HG03521 (cell line): ENCODE measurements around the gene DEK.

Experiments
- ATAC-seq: cut with Tn5 transposase; IDR thresholded peaks from one replicate; pipeline ENCODE4 v1.9.1; 2021; ENCODE audit warnings: mild to moderate bottlenecking, moderate library complexity; ENCODE audit not compliant: unreplicated experiment

The DEK gene

GRCh38 chr6:18266523-18266912 is 2.2 kb upstream of the DEK start:
- ATAC-seq = no peak

DNA sequence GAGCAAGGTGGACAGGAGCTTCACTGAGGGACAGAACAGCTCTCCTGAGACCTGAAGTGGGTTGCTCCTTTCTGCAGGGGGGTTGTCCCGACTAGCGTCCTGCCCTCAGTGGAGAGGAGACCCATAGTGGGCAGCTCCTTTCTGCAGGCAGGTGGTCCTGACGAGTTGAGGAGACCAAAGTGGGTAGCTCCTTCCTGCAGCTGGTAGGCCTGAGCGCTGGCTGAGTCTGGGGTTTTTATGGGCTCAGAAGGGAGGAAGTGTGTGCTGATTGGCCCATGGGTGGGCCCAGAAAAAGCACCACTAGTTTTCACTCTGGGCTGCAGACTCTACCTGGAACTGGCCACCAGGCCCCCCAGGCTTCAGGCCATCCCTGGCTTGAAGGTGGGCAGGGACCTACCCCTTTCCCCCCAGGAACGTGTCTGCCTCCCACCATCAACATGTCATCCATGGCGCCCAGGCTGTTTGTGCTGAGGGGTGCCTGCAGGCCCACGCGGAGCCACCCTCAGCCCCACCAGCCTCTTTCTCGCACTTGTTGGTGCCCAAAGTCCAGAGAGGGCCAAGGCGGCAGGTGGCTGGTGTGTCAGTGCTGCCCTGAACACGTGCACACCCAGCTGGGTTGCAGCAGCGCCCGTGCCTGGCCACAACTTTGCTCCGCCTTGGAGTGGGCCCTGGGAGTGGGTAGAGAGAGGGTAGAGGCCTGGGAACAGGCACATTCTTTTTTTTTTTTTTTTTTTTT is 1.6 kb upstream of the DEK start:
- ATAC-seq = no peak

DNA sequence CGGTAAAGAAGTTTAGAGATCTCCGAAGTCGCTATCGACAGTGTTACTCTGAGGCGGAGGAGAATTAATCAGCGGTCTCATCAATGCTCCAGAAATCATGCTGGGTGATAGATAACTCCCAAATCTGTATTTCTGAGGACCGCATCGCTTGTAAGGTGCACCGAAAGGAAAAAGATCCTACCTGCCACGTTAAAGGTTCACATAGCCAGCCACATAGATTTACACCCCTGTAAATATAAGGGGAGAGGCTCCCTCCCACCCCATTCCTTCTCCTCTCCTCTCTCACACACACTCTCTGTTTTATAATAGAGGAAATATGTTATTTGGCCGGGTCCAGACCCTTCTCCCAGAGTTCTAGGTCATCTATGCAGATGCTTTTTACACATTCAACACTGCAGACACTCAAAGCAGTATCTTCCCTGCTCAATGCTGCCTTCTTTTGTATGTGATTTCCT is 620 bp upstream of the DEK start:
- no peak for ATAC-seq

DNA sequence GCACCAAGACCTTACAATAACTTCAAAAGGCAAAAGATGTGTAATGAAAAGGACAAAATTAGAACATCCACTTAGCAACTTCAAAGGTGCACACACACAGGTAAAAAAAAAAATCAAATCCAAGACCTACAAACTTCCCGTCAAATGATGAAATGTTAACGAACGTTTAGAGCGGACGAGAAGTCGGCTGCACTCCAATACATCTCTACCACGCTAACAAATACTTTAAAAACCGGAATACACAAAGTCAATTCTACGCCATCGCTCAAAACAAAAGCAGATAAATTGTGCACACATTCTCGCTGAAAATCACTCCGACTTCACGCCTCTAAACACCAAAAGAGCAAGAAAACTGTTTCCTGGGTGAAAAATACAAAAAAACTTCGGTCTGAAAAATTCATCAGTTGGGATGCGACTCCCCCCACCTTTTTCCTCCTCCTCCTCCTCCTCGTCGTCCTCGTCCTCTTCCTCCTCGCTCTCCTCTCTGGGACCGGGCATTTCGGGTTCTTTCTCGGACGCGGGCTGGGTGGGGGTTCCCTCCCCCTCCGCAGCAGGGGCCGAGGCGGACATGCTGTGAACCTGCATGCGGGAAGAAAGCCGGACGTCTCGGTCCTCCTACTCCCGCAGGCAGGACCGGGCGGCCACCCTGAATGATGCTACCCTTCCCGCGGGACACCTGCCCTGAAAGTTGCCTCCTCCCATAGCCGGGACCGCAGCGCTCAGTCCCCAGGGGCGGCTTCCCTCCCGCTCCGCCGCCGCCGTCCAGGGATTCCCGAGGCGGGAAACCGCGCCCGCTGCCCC is 712 bp downstream of the DEK start:
- peak; percentile 6 for ATAC-seq

GRCh38 chr6:18262702-18263417 is 1.5 kb downstream of the DEK start:
- peak; percentile 44 for ATAC-seq

- ATAC-seq = no peak
Measured at GRCh38 chr6:18261877-18262276, 2.5 kb downstream of the DEK start.

DNA sequence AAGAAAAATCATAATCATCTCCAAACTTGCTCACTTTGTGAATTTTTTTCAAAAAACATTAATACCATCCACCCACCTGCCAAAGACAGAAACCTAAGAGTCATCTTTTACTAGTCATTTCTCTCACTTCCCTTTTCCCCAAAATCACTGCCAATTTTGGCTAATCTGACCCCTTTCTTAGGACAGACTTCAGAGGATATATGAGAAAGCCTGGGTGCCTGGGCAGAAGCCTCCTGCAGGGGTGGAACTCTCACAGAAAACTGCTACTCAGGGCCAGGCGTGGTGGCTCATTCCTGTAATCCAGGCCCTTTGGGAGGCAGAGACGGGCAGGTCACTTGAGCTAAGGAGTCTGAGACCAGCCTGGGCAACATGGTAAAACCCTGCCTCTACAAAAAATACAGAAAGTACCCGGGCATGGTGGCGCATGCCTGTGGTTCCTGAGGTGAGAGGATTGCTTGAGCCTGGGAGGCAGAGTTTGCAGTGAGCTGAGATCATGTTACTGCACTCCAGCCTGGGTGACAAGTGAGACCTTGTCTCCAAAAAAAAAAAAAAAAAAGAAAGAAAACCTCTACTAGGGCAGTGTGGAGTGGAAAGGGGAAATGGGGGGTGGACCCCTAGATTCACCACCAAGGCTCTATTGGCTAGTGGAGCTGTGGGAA is 3.8 kb downstream of the DEK start:
- peak; percentile 19 for ATAC-seq

DNA sequence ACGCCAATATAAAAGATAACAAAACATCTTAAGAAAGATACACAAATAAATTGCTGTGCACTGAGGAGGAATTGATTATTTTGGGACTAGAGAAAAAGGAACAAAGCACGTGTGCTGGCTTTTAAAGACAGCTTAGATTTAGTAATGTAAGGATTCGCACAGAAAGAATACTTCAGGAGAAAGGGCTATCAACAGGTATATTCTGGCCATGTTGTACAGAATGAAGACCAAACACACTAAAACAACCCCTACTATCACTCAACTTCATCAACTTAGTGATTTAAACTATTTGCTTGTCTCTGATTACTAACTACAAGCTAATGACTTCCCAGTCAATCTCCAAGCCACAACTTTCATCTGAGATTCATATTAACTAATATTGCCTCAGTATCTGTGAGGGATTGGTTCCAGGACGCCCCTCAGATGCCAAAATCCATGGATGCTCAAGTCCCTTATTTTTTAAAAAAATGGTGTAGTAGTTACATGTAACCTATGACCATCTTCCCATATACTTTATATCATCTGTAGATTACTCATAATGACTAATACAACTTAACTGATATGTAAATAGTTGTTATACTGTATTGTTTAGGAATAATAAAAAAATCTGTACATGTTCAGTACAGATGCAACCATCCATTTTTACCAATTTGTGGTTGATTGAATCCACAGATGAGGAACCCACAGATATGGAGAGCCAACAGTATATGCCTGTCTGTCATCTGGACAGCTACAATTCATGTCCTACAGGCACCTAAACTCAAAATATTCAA is 4.5 kb downstream of the DEK start:
- ATAC-seq = no peak

DNA sequence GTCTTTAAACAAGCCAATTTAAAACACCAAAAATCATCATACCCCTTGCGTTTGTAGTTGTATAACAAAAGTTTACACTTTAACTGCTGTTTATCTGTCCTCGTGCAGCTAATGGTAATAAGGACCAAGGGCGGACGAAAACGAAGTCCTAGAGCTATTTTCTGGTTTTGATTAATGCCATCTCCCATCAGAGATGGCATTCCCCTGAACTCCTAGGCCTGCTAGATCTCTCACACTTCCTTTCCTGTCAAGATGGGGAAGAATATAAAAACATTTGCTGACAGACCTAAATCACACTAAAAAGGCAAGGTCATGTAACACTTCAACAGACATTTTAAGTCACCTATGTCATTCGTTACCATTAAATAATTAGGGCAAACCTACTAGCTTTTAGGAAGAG is 9.5 kb downstream of the DEK start:
- no peak for ATAC-seq

- no peak for ATAC-seq
Measured at GRCh38 chr6:18253635-18254034, 10.7 kb downstream of the DEK start.

DNA sequence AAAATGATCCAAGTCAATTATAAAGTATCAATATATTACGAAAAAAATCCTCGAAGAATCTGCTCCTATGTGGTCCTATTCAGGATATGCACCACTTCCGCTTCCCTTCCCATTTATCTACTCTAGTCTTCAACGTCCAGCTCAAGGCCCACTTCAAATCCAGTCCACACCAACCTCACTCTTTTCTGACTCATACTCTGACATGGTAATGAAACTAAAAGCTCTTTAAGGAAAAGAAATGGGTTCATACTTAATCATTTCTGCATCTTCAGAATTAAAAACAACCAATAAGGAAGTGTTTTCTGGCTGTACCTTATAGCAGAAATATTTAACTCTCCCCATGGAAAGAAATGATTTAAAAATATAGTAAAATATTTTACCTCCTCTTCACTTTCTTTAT is 15.1 kb downstream of the DEK start:
- no peak for ATAC-seq

GRCh38 chr6:18248698-18249097 is 15.6 kb downstream of the DEK start:
- no peak for ATAC-seq

DNA sequence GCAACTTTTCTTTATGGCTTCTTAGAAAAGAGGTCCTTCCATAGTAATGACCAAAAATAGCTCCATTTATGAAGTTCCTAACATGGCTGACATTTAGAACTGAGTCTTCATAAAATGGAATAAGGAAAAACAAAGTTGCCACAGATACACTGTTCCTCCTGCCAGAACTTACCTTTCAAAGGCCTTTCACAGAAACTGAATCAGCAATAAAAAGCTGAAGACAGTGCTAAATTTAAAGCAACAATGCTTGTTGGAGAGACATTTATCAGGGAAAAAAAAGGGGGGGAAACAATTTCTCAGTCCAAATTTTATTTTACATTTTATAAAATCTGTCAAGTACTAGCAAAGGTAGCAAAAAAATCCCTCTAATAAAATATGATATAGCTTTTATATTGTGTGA is 17.3 kb downstream of the DEK start:
- no peak for ATAC-seq

DNA sequence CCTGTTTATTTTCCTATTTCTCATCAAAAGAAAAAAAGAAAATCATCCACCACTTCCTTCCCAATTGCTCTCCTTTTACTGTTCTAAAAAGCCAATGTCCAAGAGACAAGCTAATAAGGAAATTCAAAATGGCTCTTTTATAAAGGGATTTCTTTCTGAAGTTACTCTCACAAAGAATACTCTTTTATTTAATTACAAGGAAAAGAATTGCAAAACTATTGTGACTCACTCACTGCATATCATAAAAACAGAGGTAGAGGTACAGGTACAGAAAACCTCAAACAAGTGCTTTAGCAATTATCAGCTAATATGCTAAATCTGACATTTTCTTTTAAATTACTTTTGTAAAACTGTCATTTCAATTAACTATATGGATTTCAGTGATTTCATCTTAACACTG is 18.1 kb downstream of the DEK start:
- no peak for ATAC-seq

GRCh38 chr6:18245642-18246041 is 18.7 kb downstream of the DEK start:
- ATAC-seq = no peak

GRCh38 chr6:18245079-18245478 is 19.3 kb downstream of the DEK start:
- no peak for ATAC-seq

DNA sequence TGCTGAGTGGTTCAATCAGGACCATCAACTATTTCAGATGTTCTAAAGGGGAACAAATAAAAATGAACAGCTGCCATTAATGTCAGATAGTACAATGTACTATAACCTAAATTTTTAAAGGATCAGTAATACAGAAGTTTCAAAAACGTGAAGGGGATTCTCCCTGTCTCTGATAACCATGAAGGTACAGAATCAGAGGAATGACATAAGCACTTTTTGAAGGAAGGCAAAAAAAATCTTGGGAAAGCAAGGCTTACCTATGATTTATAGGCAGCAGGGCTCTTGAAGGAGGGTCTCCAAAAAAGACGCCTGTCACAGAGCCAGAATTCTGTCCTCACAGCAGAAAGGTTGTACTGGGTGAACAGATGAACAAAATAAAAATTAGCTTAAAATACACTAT is 20.1 kb downstream of the DEK start:
- ATAC-seq = no peak

DNA sequence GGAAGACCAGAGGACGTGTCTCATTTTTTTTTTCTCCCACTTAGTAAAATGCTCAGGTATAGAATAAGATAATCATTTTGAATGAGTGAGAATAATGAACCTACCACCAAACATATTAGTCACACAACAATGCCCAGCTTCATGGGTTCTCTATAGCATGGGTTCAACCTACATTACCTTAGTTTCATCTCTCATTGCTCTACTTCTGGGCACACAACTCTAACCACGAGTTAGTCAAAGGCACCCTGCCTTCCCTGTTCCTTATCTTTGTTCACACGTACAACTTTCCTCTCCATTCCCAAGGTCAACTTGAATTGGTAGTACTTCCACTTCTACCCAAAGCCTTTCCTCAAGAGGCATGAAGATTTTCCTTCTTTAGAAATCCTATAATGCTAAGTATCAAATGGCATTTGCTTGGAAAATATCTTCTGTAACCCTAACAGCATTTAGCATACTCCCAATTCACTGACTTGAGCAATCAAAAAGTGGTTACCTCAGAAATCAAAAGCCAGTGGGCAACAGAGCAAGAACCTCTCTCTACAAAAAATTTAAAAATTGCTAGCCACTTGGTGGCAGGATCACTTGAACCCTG is 20.9 kb downstream of the DEK start:
- no peak for ATAC-seq

DNA sequence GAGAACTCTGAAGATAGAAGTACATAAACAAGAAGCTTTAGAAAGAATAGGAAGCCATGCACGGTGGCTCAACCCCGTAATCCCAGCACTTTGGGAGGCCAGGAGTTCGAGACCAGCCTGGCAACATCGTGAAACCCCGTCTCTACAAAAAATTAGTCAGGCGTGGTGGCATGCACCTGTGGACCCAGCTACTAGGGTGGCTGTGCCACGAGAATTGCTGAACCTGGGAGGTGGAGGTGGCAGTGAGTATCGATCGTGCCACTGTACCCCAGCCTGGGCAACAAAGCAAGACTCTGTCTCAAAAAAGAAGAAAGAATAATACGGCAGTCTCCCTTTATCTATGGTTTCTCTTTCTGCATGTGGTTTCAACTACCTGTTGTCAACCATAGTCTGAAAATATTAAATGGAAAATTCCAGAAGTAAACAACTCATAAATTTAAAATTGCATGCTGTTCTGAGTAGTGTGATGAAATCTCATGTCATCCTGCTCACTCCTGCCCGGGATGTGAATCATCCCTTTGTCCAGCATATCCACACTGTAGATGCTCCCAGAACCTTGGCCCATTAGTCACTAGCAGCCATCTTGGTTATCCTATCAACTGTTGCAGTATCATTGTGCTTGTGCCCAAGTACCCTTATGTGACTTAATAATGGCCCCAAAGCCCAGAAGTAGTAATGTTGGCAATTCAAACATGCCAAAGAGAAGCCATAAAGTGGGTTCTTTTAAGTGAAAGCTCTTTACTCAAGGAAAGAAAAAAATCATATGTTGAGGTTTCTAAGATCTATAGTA is 22.1 kb downstream of the DEK start:
- no peak for ATAC-seq
